Transverse colon (tissue), 4 donors: ENCODE measurements around the gene RER1. TPM values are rescaled to one million over a fixed set of nuclear protein-coding genes. Genes with fewer than 3 reads are reported as not detected.

ENCODE experiments used
- DNase-seq: peaks from one replicate; pipeline ENCODE4 v3.0.0-alpha.2; 2019
- H3K27ac ChIP-seq, 4 donors: fragments of 200-600 bp; sonication (generic); 2 replicates each; pipeline ENCODE4 v1.5.1; 2016 to 2018; ENCODE audit warnings: inconsistent platforms in 4 of 4
- H3K27me3 ChIP-seq: fragments of 200-600 bp; sonication (generic); 2 replicates; pipeline ENCODE4 v1.5.1; 2017; ENCODE audit warnings: inconsistent platforms
- H3K36me3 ChIP-seq, 4 donors: fragments of 200-600 bp; sonication (generic); 2 replicates each; pipeline ENCODE4 v1.5.1; 2017 to 2019; ENCODE audit warnings: inconsistent platforms in 4 of 4
- H3K4me1 ChIP-seq, 4 donors: fragments of 200-600 bp; sonication (generic); 2 replicates each; pipeline ENCODE4 v1.5.1; 2017 to 2020; ENCODE audit warnings: inconsistent platforms in 4 of 4
- H3K4me3 ChIP-seq, 4 donors: fragments of 200-600 bp; sonication (generic); 1 replicate in 1 of 4; 2 replicates in 3 of 4; pipeline versions ENCODE4 v1.5.1 to v1.6.1; 2017 to 2019; ENCODE audit warnings: inconsistent platforms in 4 of 4
- H3K9me3 ChIP-seq, 2 donors: fragments of 200-600 bp; sonication (generic); 2 replicates each; pipeline ENCODE4 v1.5.1; 2017 to 2019; ENCODE audit warnings: inconsistent platforms in 2 of 2
- CTCF ChIP-seq, 5 experiments: fragments of 200-600 bp in 3 of 5; fragments of 450-650 bp in 2 of 5; sonication (generic) in 3 of 5; IDR thresholded peaks; 1 replicate in 2 of 5; 2 replicates in 3 of 5; pipeline ENCODE4 v1.5.1; 2016 to 2017; ENCODE audit warnings: antibody characterized with exemption in 5 of 5, inconsistent platforms in 3 of 5, mild to moderate bottlenecking in 2 of 5, moderate library complexity in 1 of 5
- EP300 ChIP-seq: sonication (generic); formaldehyde crosslinking; IDR thresholded peaks from one replicate; pipeline ENCODE4 v1.6.1; 2017; ENCODE audit warnings: antibody characterized with exemption, low read depth
- POLR2A ChIP-seq: fragments of 450-650 bp; IDR thresholded peaks from one replicate; pipeline ENCODE4 v1.6.1; 2016; ENCODE audit warnings: antibody characterized with exemption, mild to moderate bottlenecking, moderate library complexity
- POLR2AphosphoS5 ChIP-seq, 3 donors: sonication (generic); formaldehyde crosslinking; IDR thresholded peaks; one replicate each; pipeline ENCODE4 v1.6.1; 2016; ENCODE audit warnings: antibody characterized with exemption in 3 of 3
- WGBS, 2 donors: methylation state at CpG; one replicate each; pipeline ENCODE4 v1.1.5; 2018; ENCODE audit warnings: low coverage in 1 of 2; 5-methylcytosine and 5-hydroxymethylcytosine counted together
- in situ Hi-C, 4 donors: fragments of 200-750 bp; cut with MboI; loops; one replicate each; pipeline versions ENCODE4 v1.15.0 to v1.15.1; 2017; ENCODE audit warnings: low sequenced_read_pairs in 3 of 4, low pct_ligation_motif_present in 1 of 4, low pct_unique_long_range_greater_than_20kb in 1 of 4
- intact Hi-C: fragments of 100-400 bp; cut with DNase I; formaldehyde crosslinking; loops from one replicate; pipeline ENCODE4 v1.15.1; 2023; ENCODE audit warnings: low total_unique reads
- total RNA-seq, 4 donors: library from RNA; depleted of rRNA; stranded (reverse); fragments of >200 nt; gene quantifications; one replicate each; pipeline ENCODE4 v1.1.0, GENCODE V29; 2016

The RER1 gene
- total RNA-seq, 4 donors from 2014 or later, result 36.2 to 129 (median 111) TPM

GRCh38 chr1:2425892-2426291 lies 34.3 kb downstream of the RER1 start:
- WGBS, 2 donors, result 59% methylated on average over 11 of the region's 11 CpGs; no CpG with 5 or more reads in 1 of the 2 donors
- in situ Hi-C loops (no loop called here), intact Hi-C loops (no loop called here)
- H3K9me3 ChIP-seq, result peaks cover 0 to 12% of the 10 kb centered on the region in 2 donors
- H3K27me3 ChIP-seq, result peaks cover 22% of the 10 kb centered on the region
- DNase-seq, result no peak
- H3K4me3 ChIP-seq, result no peak overlapping the region
- no peaks in the 10 kb centered on the region for H3K4me1 ChIP-seq
- no peaks in the 10 kb centered on the region for H3K36me3 ChIP-seq
- TF ChIP-seq POLR2A, result no peak
- no peak for TF ChIP-seq POLR2AphosphoS5 (IDR thresholded peaks at IDR 0.05)
- no peak for TF ChIP-seq EP300
- no peak for TF ChIP-seq CTCF (IDR thresholded peaks at IDR 0.05)
- no peak overlapping the region for H3K27ac ChIP-seq

GRCh38 chr1:2426540-2426939 lies 34.9 kb downstream of the RER1 start:
- DNase-seq, result no peak
- H3K4me1 ChIP-seq, result no peaks in the 10 kb centered on the region
- in situ Hi-C loops, result no loop called here
- WGBS, 2 donors, result 67% methylated on average over 14 of the region's 18 CpGs; no CpG with 5 or more reads in 1 of the 2 donors
- no peaks in the 10 kb centered on the region for H3K36me3 ChIP-seq
- peaks cover 0 to 12% of the 10 kb centered on the region in 2 donors for H3K9me3 ChIP-seq
- TF ChIP-seq POLR2A (no peak), CTCF (IDR thresholded peaks at IDR 0.05) (no peak), POLR2AphosphoS5 (IDR thresholded peaks at IDR 0.05) (no peak), EP300 (no peak)
- peaks cover 18% of the 10 kb centered on the region for H3K27me3 ChIP-seq
- H3K27ac ChIP-seq, result no peak overlapping the region
- intact Hi-C loops, result no loop called here
- no peak overlapping the region for H3K4me3 ChIP-seq

- intact Hi-C loops, result no loop called here
- H3K27me3 ChIP-seq, result peaks cover 20% of the 10 kb centered on the region
- WGBS, 2 donors, result 74% methylated on average over 17 of the region's 18 CpGs; no CpG with 5 or more reads in 1 of the 2 donors
Measured at GRCh38 chr1:2427051-2427450, 35.4 kb downstream of the RER1 start.

GRCh38 chr1:2427976-2428375 lies 36.3 kb downstream of the RER1 start:
- TF ChIP-seq CTCF (IDR thresholded peaks at IDR 0.05) (no peak), POLR2AphosphoS5 (IDR thresholded peaks at IDR 0.05) (no peak), EP300 (no peak), POLR2A (no peak)
- Histone ChIP-seq H3K9me3 (peaks cover 0 to 12% of the 10 kb centered on the region in 2 donors), H3K4me1 (no peaks in the 10 kb centered on the region), H3K36me3 (no peaks in the 10 kb centered on the region), H3K27ac (no peak overlapping the region), H3K4me3 (no peak overlapping the region), H3K27me3 (peaks cover 26% of the 10 kb centered on the region)
- in situ Hi-C loops (no loop called here), intact Hi-C loops (no loop called here)
- 66% methylated on average over 8 of the region's 10 CpGs; no CpG with 5 or more reads in 1 of the 2 donors for WGBS, 2 donors
- DNase-seq, result no peak

More at GRCh38 chr1:2427051-2427450, 35.4 kb downstream of the RER1 start:
- in situ Hi-C loops, result no loop called here
- Histone ChIP-seq H3K9me3 (peaks cover 0 to 12% of the 10 kb centered on the region in 2 donors), H3K4me3 (no peak overlapping the region), H3K4me1 (no peaks in the 10 kb centered on the region), H3K27ac (no peak overlapping the region), H3K36me3 (no peaks in the 10 kb centered on the region)
- TF ChIP-seq POLR2A (no peak), POLR2AphosphoS5 (IDR thresholded peaks at IDR 0.05) (no peak), CTCF (IDR thresholded peaks at IDR 0.05) (no peak), EP300 (no peak)
- DNase-seq, result no peak
